ENCODE data around the gene LEMD1. TPM values are rescaled to one million over a fixed set of nuclear protein-coding genes. Genes with fewer than 3 reads are reported as not detected.

Gene LEMD1
- total RNA-seq, 1 donor, result not detected

GRCh38 chr1:205374210-205375078, 47.4 kb downstream of the LEMD1 start:
- DNase-seq (ENCODE audit: low read depth), result peak; percentile 22
- no peak for TF ChIP-seq CTCF (IDR thresholded peaks at IDR 0.05; ENCODE audit: insufficient read depth, low read depth, low read length)
- H3K4me3 ChIP-seq (ENCODE audit: low read depth, low read length), result no peak overlapping the region

- no peak for TF ChIP-seq CTCF (IDR thresholded peaks at IDR 0.05; ENCODE audit: insufficient read depth, low read depth, low read length)
- H3K4me3 ChIP-seq (ENCODE audit: low read depth, low read length), result no peak overlapping the region
- no peak for DNase-seq (ENCODE audit: low read depth)
Measured at GRCh38 chr1:205373798-205374175, 48.1 kb downstream of the LEMD1 start.

- DNase-seq (ENCODE audit: low read depth), result peak; percentile 12
- no peak overlapping the region for H3K4me3 ChIP-seq (ENCODE audit: low read depth, low read length)
- TF ChIP-seq CTCF (IDR thresholded peaks at IDR 0.05; ENCODE audit: insufficient read depth, low read depth, low read length), result no peak
Measured at GRCh38 chr1:205373022-205373797, 48.6 kb downstream of the LEMD1 start.

GRCh38 chr1:205371871-205372660, 49.8 kb downstream of the LEMD1 start:
- no peak overlapping the region for H3K4me3 ChIP-seq (ENCODE audit: low read depth, low read length)
- peak; percentile 20 for DNase-seq (ENCODE audit: low read depth)
- no peak for TF ChIP-seq CTCF (IDR thresholded peaks at IDR 0.05; ENCODE audit: insufficient read depth, low read depth, low read length)

- no peak for TF ChIP-seq CTCF (IDR thresholded peaks at IDR 0.05; ENCODE audit: insufficient read depth, low read depth, low read length)
- no peak overlapping the region for H3K4me3 ChIP-seq (ENCODE audit: low read depth, low read length)
- no peak for DNase-seq (ENCODE audit: low read depth)
Measured at GRCh38 chr1:205370780-205371179, 51.1 kb downstream of the LEMD1 start.

GRCh38 chr1:205369701-205370123, 52.1 kb downstream of the LEMD1 start:
- no peak overlapping the region for H3K4me3 ChIP-seq (ENCODE audit: low read depth, low read length)
- no peak for DNase-seq (ENCODE audit: low read depth)
- TF ChIP-seq CTCF (IDR thresholded peaks at IDR 0.05; ENCODE audit: insufficient read depth, low read depth, low read length), result no peak
